Neural progenitor cell (in vitro differentiated cells): ENCODE measurements around the gene CSRNP3. TPM values are rescaled to one million over a fixed set of nuclear protein-coding genes. Genes with fewer than 3 reads are reported as not detected.
A peak's percentile ranks its signal among the peaks of the same experiment; 100 is the strongest.

Experiments
- DNase-seq: peaks from one replicate; pipeline ENCODE4 v3.0.0-alpha.2; 2016; ENCODE audit warnings: low spot score
- H2AFZ ChIP-seq: fragments of 200-600 bp; sonication (generic); replicated peaks from 2 replicates; pipeline ENCODE4 v1.6.1; 2016; ENCODE audit warnings: antibody characterized with exemption
- H3F3A ChIP-seq: fragments of 200-600 bp; sonication (generic); 2 replicates; pipeline ENCODE4 v1.6.1; 2016; ENCODE audit warnings: antibody characterized with exemption, low read depth
- H3K27ac ChIP-seq: fragments of 200-600 bp; sonication (generic); 2 replicates; pipeline ENCODE4 v1.5.1; 2016; ENCODE audit warnings: mild to moderate bottlenecking
- H3K27me3 ChIP-seq: fragments of 200-600 bp; sonication (generic); 2 replicates; pipeline ENCODE4 v1.6.1; 2016; ENCODE audit warnings: mild to moderate bottlenecking, moderate library complexity
- H3K36me3 ChIP-seq: fragments of 200-600 bp; sonication (generic); 2 replicates; pipeline ENCODE4 v1.5.1; 2016
- H3K4me1 ChIP-seq: fragments of 200-600 bp; sonication (generic); 2 replicates; pipeline ENCODE4 v1.6.1; 2016; ENCODE audit warnings: mixed run types
- H3K4me2 ChIP-seq: fragments of 200-600 bp; sonication (generic); 2 replicates; pipeline ENCODE4 v1.6.1; 2016
- H3K4me3 ChIP-seq: fragments of 200-600 bp; sonication (generic); 2 replicates; pipeline ENCODE4 v1.5.1; 2016
- H3K79me2 ChIP-seq: fragments of 200-600 bp; sonication (generic); 2 replicates; pipeline ENCODE4 v1.6.1; 2016; ENCODE audit warnings: low read depth
- H3K9ac ChIP-seq: fragments of 200-600 bp; sonication (generic); 2 replicates; pipeline ENCODE4 v1.6.1; 2016
- H3K9me3 ChIP-seq: fragments of 200-600 bp; sonication (generic); 2 replicates; pipeline ENCODE4 v1.5.1; 2016; ENCODE audit warnings: low read depth
- H4K20me1 ChIP-seq: fragments of 200-600 bp; sonication (generic); 2 replicates; pipeline ENCODE4 v1.6.1; 2016; ENCODE audit warnings: low read depth
- H3K27ac Mint-ChIP-seq: 3 replicates; pipeline ENCODE4 v1.8.0; 2021; ENCODE audit warnings: mixed read lengths
- H3K27me3 Mint-ChIP-seq: 2 replicates; pipeline ENCODE4 v1.8.0; 2022; ENCODE audit warnings: low read depth, mild to moderate bottlenecking, inconsistent platforms, moderate library complexity, mixed read lengths; ENCODE audit not compliant: insufficient read depth
- H3K36me3 Mint-ChIP-seq: 3 replicates; pipeline ENCODE4 v1.8.0; 2021; ENCODE audit warnings: mixed read lengths
- H3K4me1 Mint-ChIP-seq: 3 replicates; pipeline ENCODE4 v1.8.0; 2021; ENCODE audit warnings: mixed read lengths
- H3K4me3 Mint-ChIP-seq: 3 replicates; pipeline ENCODE4 v1.8.0; 2021; ENCODE audit warnings: mild to moderate bottlenecking, moderate library complexity, mixed read lengths
- H3K9me3 Mint-ChIP-seq: 3 replicates; pipeline ENCODE4 v1.8.0; 2020; ENCODE audit warnings: mixed read lengths
- CTCF ChIP-seq: fragments of 200-600 bp; sonication (generic); IDR thresholded peaks from 2 replicates; pipeline ENCODE4 v1.5.1; 2017; ENCODE audit warnings: antibody characterized with exemption, mild to moderate bottlenecking
- EZH2 ChIP-seq: fragments of 200-600 bp; sonication (generic); IDR thresholded peaks from 2 replicates; pipeline ENCODE4 v1.6.1; 2017; ENCODE audit warnings: antibody characterized with exemption, mild to moderate bottlenecking, moderate library complexity
- EZH2phosphoT487 ChIP-seq: fragments of 200-600 bp; sonication (generic); IDR thresholded peaks from 2 replicates; pipeline ENCODE4 v1.6.1; 2017; ENCODE audit warnings: antibody characterized with exemption
- total RNA-seq: library from RNA; depleted of rRNA; stranded (reverse); fragments of >200 nt; gene quantifications from 2 replicates; pipeline ENCODE4 v1.2.3, GENCODE V29; 2015; ENCODE audit warnings: low replicate concordance

Gene CSRNP3
- total RNA-seq, 1 donor from 2014 or later, result 16.9 TPM

- Mint-ChIP-seq H3K27ac (peak overlapping the region; percentile 87), H3K4me1 (peaks cover 57% of the 10 kb centered on the region), H3K4me3 (no peak overlapping the region), H3K36me3 (peaks cover 11% of the 10 kb centered on the region), H3K27me3 (no peaks in the 10 kb centered on the region), H3K9me3 (peaks cover 2% of the 10 kb centered on the region)
- TF ChIP-seq EZH2, result no peak
- no peak for TF ChIP-seq CTCF
- no peak for TF ChIP-seq EZH2phosphoT487
- Histone ChIP-seq H3F3A (peaks cover 61% of the 10 kb centered on the region), H3K36me3 (no peaks in the 10 kb centered on the region), H3K9me3 (no peaks in the 10 kb centered on the region), H3K27ac (no peak overlapping the region), H3K4me3 (no peak overlapping the region), H3K9ac (no peak overlapping the region), H3K4me1 (peaks cover 73% of the 10 kb centered on the region), H2AFZ (no peak overlapping the region), H3K79me2 (no peaks in the 10 kb centered on the region), H3K27me3 (no peaks in the 10 kb centered on the region), H4K20me1 (no peaks in the 10 kb centered on the region), H3K4me2 (no peak overlapping the region)
- DNase-seq, result no peak
Observed at GRCh38 chr2:165631089-165631488, 161.6 kb downstream of the CSRNP3 start.

- peaks cover 65% of the 10 kb centered on the region for H3K4me1 ChIP-seq
- H3K27me3 Mint-ChIP-seq, result no peaks in the 10 kb centered on the region
- H3K27ac ChIP-seq, result peak overlapping the region; percentile 91
- peaks cover 2% of the 10 kb centered on the region for H3K9me3 Mint-ChIP-seq
- no peak overlapping the region for H3K4me3 Mint-ChIP-seq
- TF ChIP-seq EZH2phosphoT487 (no peak), CTCF (no peak), EZH2 (no peak)
- no peak overlapping the region for H2AFZ ChIP-seq
- H3K4me3 ChIP-seq, result peak overlapping the region; percentile 29
- H4K20me1 ChIP-seq, result no peaks in the 10 kb centered on the region
- H3F3A ChIP-seq, result peaks cover 55% of the 10 kb centered on the region
- peaks cover 16% of the 10 kb centered on the region for H3K36me3 Mint-ChIP-seq
- no peaks in the 10 kb centered on the region for H3K9me3 ChIP-seq
- H3K4me1 Mint-ChIP-seq, result peaks cover 57% of the 10 kb centered on the region
- H3K9ac ChIP-seq, result no peak overlapping the region
- H3K27me3 ChIP-seq, result no peaks in the 10 kb centered on the region
- H3K4me2 ChIP-seq, result peak overlapping the region; percentile 81
- peak overlapping the region; percentile 76 for H3K27ac Mint-ChIP-seq
- no peak for DNase-seq
- H3K79me2 ChIP-seq, result no peaks in the 10 kb centered on the region
- no peaks in the 10 kb centered on the region for H3K36me3 ChIP-seq
Observed at GRCh38 chr2:165632594-165632993, 163.1 kb downstream of the CSRNP3 start.

- Histone ChIP-seq H3K9ac (no peak overlapping the region), H2AFZ (no peak overlapping the region), H4K20me1 (no peaks in the 10 kb centered on the region), H3K27ac (peak overlapping the region; percentile 91), H3K4me1 (peaks cover 60% of the 10 kb centered on the region), H3K79me2 (no peaks in the 10 kb centered on the region), H3F3A (peaks cover 52% of the 10 kb centered on the region), H3K4me3 (peak overlapping the region; percentile 29), H3K9me3 (no peaks in the 10 kb centered on the region), H3K27me3 (no peaks in the 10 kb centered on the region), H3K4me2 (peak overlapping the region; percentile 81), H3K36me3 (no peaks in the 10 kb centered on the region)
- Mint-ChIP-seq H3K4me1 (peaks cover 57% of the 10 kb centered on the region), H3K36me3 (peaks cover 17% of the 10 kb centered on the region), H3K9me3 (no peaks in the 10 kb centered on the region), H3K4me3 (no peak overlapping the region), H3K27ac (peak overlapping the region; percentile 76), H3K27me3 (no peaks in the 10 kb centered on the region)
- TF ChIP-seq EZH2 (no peak), EZH2phosphoT487 (peak; percentile 83), CTCF (no peak)
- DNase-seq, result peak; percentile 94
Observed at GRCh38 chr2:165633431-165633830, 163.9 kb downstream of the CSRNP3 start.
